Neural cell (in vitro differentiated cells): ENCODE data around the gene CMKLR1. TPM values are rescaled to one million over a fixed set of nuclear protein-coding genes. Genes with fewer than 3 reads are reported as not detected.

Experiments used
- H2AFZ ChIP-seq: fragments of 200-600, 300-800 bp; sonication (generic), shearing (Covaris generic); 2 replicates; pipeline ENCODE4 v1.6.0; 2014; ENCODE audit warnings: low read depth, mild to moderate bottlenecking, antibody characterized with exemption, low read length, moderate library complexity
- H3F3A ChIP-seq: fragments of 200-600 bp; shearing (Covaris generic); 2 replicates; pipeline ENCODE4 v1.6.1; 2016; ENCODE audit warnings: mild to moderate bottlenecking, moderate library complexity, mixed read lengths, antibody characterized with exemption, low read length; ENCODE audit not compliant: insufficient read depth, poor library complexity, severe bottlenecking
- H3K27ac ChIP-seq: fragments of 200-600, 300-800 bp; sonication (generic), shearing (Covaris generic); 2 replicates; pipeline ENCODE4 v1.5.1; 2014; ENCODE audit warnings: mild to moderate bottlenecking, low read length, moderate library complexity
- H3K27me3 ChIP-seq: fragments of 300-800, 200-600 bp; sonication (generic), shearing (Covaris generic); 2 replicates; pipeline ENCODE4 v1.6.0; 2014; ENCODE audit warnings: mild to moderate bottlenecking, low read depth, low read length, moderate library complexity; ENCODE audit not compliant: insufficient read depth
- H3K36me3 ChIP-seq: fragments of 300-800, 200-600 bp; sonication (generic), shearing (Covaris generic); 2 replicates; pipeline ENCODE4 v1.5.1; 2014; ENCODE audit warnings: mild to moderate bottlenecking, antibody characterized with exemption, low read length, moderate library complexity; ENCODE audit not compliant: insufficient read depth
- H3K4me2 ChIP-seq: fragments of 300-800, 200-600 bp; sonication (generic), shearing (Covaris generic); 2 replicates; pipeline ENCODE4 v1.6.0; 2014; ENCODE audit warnings: mild to moderate bottlenecking, low read length
- H3K4me3 ChIP-seq: fragments of 300-800, 200-600 bp; sonication (generic), shearing (Covaris generic); 2 replicates; pipeline ENCODE4 v1.5.1; 2014; ENCODE audit warnings: mild to moderate bottlenecking, low read length, moderate library complexity
- H3K79me2 ChIP-seq: fragments of 200-600 bp; shearing (Covaris generic); replicated peaks from 2 replicates; pipeline ENCODE4 v1.6.0; 2014; ENCODE audit warnings: mild to moderate bottlenecking, low read length, moderate library complexity; ENCODE audit not compliant: insufficient read depth
- H3K9ac ChIP-seq: fragments of 300-800, 200-600 bp; sonication (generic), shearing (Covaris generic); 2 replicates; pipeline ENCODE4 v1.6.1; 2016; ENCODE audit warnings: mild to moderate bottlenecking, low read length, mixed read lengths
- H3K9me2 ChIP-seq: fragments of 200-600 bp; shearing (Covaris generic); 2 replicates; pipeline ENCODE4 v1.6.1; 2016; ENCODE audit warnings: mild to moderate bottlenecking, low read length, mixed read lengths; ENCODE audit not compliant: insufficient read depth
- H3K9me3 ChIP-seq: fragments of 200-600, 300-800 bp; sonication (generic), shearing (Covaris generic); 2 replicates; pipeline ENCODE4 v1.6.1; 2016; ENCODE audit warnings: mild to moderate bottlenecking, mixed run types, low read length, moderate library complexity, mixed read lengths
- H4K20me1 ChIP-seq: fragments of 200-600 bp; shearing (Covaris generic); 2 replicates; pipeline ENCODE4 v1.6.1; 2016; ENCODE audit warnings: mild to moderate bottlenecking, mixed run types; ENCODE audit not compliant: insufficient read depth
- POLR2AphosphoS5 ChIP-seq: IDR thresholded peaks from 2 replicates; pipeline ENCODE4 v1.6.1; 2012
- polyA plus RNA-seq: library from polyadenylated mRNA; depleted of rRNA; stranded (reverse); fragments of >200 nt; gene quantifications from 2 replicates; pipeline ENCODE4 v1.2.3, GENCODE V29; 2014
- TF ChIP-seq, protein P1 (sequence below): IDR thresholded peaks from 2 replicates; pipeline ENCODE4 v1.6.1; 2012; ENCODE audit warnings: borderline replicate concordance
- TF ChIP-seq, protein P2 (sequence below): fragments of 450-650 bp; IDR thresholded peaks from 2 replicates; pipeline ENCODE4 v1.5.1; 2014; ENCODE audit warnings: antibody characterized with exemption, mild to moderate bottlenecking, moderate library complexity; ENCODE audit not compliant: poor library complexity, severe bottlenecking

CMKLR1 gene
- polyA plus RNA-seq, 1 donor from 2014 or later, result 0.06 TPM

DNA sequence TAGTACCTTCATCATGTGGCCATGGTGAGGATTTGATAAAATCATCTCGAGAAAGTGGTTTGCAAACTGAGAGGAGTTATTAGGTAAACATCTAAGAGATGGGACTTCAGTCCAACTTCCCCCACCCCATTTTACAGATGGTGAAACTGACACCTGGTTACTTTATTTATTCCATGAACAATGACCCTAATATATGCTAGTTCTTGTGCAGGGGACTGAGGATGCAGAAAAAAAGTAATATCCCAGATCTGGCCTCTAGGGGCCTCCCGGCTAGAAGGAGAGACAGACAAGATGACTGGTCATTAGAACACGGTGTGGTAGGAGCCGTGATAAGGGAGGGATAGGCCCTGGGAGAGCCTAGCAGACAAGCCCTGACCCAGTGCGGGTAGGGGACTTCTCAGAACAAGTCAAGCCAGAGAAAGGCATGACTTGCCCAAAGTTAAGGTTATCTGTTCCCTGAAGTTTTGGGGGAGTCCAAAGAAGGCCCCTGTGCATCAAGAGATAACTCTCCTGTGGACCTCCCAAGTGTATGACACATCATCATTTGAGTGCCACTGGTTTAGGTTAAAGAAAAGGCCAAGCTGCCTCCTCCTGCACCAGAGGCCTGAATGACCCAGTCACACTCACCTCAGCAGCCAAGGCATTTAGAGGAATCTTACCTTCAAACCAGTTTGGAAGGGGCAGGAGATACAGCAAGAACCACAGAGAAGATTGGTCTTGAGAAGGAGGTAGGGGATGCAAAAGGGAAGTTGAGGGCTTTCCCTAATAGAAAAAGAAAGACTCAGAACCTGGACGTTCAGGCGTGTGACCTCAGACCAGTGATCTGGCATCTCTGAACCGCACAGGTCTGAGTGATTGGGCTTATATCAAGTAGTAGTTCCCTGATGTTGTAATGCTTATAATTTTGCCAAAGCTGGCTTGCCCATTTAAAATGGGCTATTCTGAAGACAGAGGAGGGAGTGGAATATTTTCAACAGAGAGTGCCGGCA, 1.6 kb downstream of the CMKLR1 start:
- no peaks in the 10 kb centered on the region for H3K27me3 ChIP-seq
- no peaks in the 10 kb centered on the region for H4K20me1 ChIP-seq
- no peaks in the 10 kb centered on the region for H3K9me2 ChIP-seq
- no peaks in the 10 kb centered on the region for H3K9me3 ChIP-seq
- H3K27ac ChIP-seq, result no peak overlapping the region
- no peak overlapping the region for H2AFZ ChIP-seq
- TF ChIP-seq, protein P1, sequence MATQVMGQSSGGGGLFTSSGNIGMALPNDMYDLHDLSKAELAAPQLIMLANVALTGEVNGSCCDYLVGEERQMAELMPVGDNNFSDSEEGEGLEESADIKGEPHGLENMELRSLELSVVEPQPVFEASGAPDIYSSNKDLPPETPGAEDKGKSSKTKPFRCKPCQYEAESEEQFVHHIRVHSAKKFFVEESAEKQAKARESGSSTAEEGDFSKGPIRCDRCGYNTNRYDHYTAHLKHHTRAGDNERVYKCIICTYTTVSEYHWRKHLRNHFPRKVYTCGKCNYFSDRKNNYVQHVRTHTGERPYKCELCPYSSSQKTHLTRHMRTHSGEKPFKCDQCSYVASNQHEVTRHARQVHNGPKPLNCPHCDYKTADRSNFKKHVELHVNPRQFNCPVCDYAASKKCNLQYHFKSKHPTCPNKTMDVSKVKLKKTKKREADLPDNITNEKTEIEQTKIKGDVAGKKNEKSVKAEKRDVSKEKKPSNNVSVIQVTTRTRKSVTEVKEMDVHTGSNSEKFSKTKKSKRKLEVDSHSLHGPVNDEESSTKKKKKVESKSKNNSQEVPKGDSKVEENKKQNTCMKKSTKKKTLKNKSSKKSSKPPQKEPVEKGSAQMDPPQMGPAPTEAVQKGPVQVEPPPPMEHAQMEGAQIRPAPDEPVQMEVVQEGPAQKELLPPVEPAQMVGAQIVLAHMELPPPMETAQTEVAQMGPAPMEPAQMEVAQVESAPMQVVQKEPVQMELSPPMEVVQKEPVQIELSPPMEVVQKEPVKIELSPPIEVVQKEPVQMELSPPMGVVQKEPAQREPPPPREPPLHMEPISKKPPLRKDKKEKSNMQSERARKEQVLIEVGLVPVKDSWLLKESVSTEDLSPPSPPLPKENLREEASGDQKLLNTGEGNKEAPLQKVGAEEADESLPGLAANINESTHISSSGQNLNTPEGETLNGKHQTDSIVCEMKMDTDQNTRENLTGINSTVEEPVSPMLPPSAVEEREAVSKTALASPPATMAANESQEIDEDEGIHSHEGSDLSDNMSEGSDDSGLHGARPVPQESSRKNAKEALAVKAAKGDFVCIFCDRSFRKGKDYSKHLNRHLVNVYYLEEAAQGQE, result no peak
- TF ChIP-seq, protein P2, sequence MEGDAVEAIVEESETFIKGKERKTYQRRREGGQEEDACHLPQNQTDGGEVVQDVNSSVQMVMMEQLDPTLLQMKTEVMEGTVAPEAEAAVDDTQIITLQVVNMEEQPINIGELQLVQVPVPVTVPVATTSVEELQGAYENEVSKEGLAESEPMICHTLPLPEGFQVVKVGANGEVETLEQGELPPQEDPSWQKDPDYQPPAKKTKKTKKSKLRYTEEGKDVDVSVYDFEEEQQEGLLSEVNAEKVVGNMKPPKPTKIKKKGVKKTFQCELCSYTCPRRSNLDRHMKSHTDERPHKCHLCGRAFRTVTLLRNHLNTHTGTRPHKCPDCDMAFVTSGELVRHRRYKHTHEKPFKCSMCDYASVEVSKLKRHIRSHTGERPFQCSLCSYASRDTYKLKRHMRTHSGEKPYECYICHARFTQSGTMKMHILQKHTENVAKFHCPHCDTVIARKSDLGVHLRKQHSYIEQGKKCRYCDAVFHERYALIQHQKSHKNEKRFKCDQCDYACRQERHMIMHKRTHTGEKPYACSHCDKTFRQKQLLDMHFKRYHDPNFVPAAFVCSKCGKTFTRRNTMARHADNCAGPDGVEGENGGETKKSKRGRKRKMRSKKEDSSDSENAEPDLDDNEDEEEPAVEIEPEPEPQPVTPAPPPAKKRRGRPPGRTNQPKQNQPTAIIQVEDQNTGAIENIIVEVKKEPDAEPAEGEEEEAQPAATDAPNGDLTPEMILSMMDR, result peak; percentile 17
- H3F3A ChIP-seq, result no peaks in the 10 kb centered on the region
- no peak overlapping the region for H3K4me2 ChIP-seq
- no peaks in the 10 kb centered on the region for H3K79me2 ChIP-seq
- H3K9ac ChIP-seq, result no peak overlapping the region
- H3K4me3 ChIP-seq, result no peak overlapping the region
- no peaks in the 10 kb centered on the region for H3K36me3 ChIP-seq

DNA sequence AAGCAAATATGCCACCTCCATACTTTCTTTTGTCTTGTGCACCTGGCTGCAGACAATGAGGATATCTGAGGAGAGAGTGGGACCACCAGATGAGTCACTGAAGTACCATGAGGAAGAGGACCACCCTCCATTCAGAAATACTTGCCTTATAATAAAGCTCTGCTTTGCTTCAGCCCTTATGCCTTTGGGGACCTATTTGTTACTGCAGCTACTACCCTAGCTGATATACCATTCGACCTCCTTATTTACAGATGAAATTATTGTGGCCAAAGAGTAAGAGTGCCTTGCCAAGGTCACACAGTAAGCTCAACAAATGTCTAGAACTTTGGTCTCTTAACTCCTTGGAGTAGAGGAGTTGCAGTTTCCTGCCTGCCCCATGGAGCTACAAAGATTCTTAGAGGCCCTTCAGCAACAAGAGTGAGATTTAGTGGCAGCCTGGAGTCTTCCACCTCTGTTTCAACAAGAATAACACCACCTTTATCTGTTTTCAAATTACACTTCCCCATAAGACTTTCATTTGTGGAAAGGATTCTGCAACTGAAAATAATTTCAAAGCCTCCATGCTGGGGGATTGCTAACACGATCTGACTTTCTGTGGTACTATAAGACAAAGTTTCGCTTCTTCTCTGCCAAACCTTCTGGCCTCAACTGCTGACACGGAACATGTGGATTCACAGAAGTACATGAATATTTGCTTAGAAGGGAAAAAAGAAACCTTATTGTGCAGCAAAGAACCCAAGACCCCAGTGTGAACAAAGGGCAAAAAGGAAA, 3.6 kb downstream of the CMKLR1 start:
- no peak overlapping the region for H3K4me2 ChIP-seq
- no peaks in the 10 kb centered on the region for H3K9me3 ChIP-seq
- H3F3A ChIP-seq, result no peaks in the 10 kb centered on the region
- no peaks in the 10 kb centered on the region for H3K79me2 ChIP-seq
- H2AFZ ChIP-seq, result no peak overlapping the region
- TF ChIP-seq, protein P2, result no peak
- TF ChIP-seq POLR2AphosphoS5, result no peak
- no peaks in the 10 kb centered on the region for H3K36me3 ChIP-seq
- H3K27ac ChIP-seq, result no peak overlapping the region
- no peak overlapping the region for H3K4me3 ChIP-seq
- H3K27me3 ChIP-seq, result no peaks in the 10 kb centered on the region
- no peaks in the 10 kb centered on the region for H3K9me2 ChIP-seq
- no peaks in the 10 kb centered on the region for H4K20me1 ChIP-seq
- H3K9ac ChIP-seq, result no peak overlapping the region
